Neural cell (in vitro differentiated cells): ENCODE results near the gene ENTPD2. TPM values are rescaled to one million over a fixed set of nuclear protein-coding genes. Genes with fewer than 3 reads are reported as not detected.

Experiments
- H2AFZ ChIP-seq: fragments of 200-600, 300-800 bp; sonication (generic), shearing (Covaris generic); 2 replicates; pipeline ENCODE4 v1.6.0; 2014; ENCODE audit warnings: low read depth, mild to moderate bottlenecking, antibody characterized with exemption, low read length, moderate library complexity
- H3F3A ChIP-seq: fragments of 200-600 bp; shearing (Covaris generic); 2 replicates; pipeline ENCODE4 v1.6.1; 2016; ENCODE audit warnings: mild to moderate bottlenecking, moderate library complexity, mixed read lengths, antibody characterized with exemption, low read length; ENCODE audit not compliant: insufficient read depth, poor library complexity, severe bottlenecking
- H3K27ac ChIP-seq: fragments of 200-600, 300-800 bp; sonication (generic), shearing (Covaris generic); 2 replicates; pipeline ENCODE4 v1.5.1; 2014; ENCODE audit warnings: mild to moderate bottlenecking, low read length, moderate library complexity
- H3K27me3 ChIP-seq: fragments of 300-800, 200-600 bp; sonication (generic), shearing (Covaris generic); 2 replicates; pipeline ENCODE4 v1.6.0; 2014; ENCODE audit warnings: mild to moderate bottlenecking, low read depth, low read length, moderate library complexity; ENCODE audit not compliant: insufficient read depth
- H3K36me3 ChIP-seq: fragments of 300-800, 200-600 bp; sonication (generic), shearing (Covaris generic); 2 replicates; pipeline ENCODE4 v1.5.1; 2014; ENCODE audit warnings: mild to moderate bottlenecking, antibody characterized with exemption, low read length, moderate library complexity; ENCODE audit not compliant: insufficient read depth
- H3K4me2 ChIP-seq: fragments of 300-800, 200-600 bp; sonication (generic), shearing (Covaris generic); 2 replicates; pipeline ENCODE4 v1.6.0; 2014; ENCODE audit warnings: mild to moderate bottlenecking, low read length
- H3K4me3 ChIP-seq: fragments of 300-800, 200-600 bp; sonication (generic), shearing (Covaris generic); 2 replicates; pipeline ENCODE4 v1.5.1; 2014; ENCODE audit warnings: mild to moderate bottlenecking, low read length, moderate library complexity
- H3K79me2 ChIP-seq: fragments of 200-600 bp; shearing (Covaris generic); replicated peaks from 2 replicates; pipeline ENCODE4 v1.6.0; 2014; ENCODE audit warnings: mild to moderate bottlenecking, low read length, moderate library complexity; ENCODE audit not compliant: insufficient read depth
- H3K9ac ChIP-seq: fragments of 300-800, 200-600 bp; sonication (generic), shearing (Covaris generic); 2 replicates; pipeline ENCODE4 v1.6.1; 2016; ENCODE audit warnings: mild to moderate bottlenecking, low read length, mixed read lengths
- H3K9me2 ChIP-seq: fragments of 200-600 bp; shearing (Covaris generic); 2 replicates; pipeline ENCODE4 v1.6.1; 2016; ENCODE audit warnings: mild to moderate bottlenecking, low read length, mixed read lengths; ENCODE audit not compliant: insufficient read depth
- H3K9me3 ChIP-seq: fragments of 200-600, 300-800 bp; sonication (generic), shearing (Covaris generic); 2 replicates; pipeline ENCODE4 v1.6.1; 2016; ENCODE audit warnings: mild to moderate bottlenecking, mixed run types, low read length, moderate library complexity, mixed read lengths
- H4K20me1 ChIP-seq: fragments of 200-600 bp; shearing (Covaris generic); 2 replicates; pipeline ENCODE4 v1.6.1; 2016; ENCODE audit warnings: mild to moderate bottlenecking, mixed run types; ENCODE audit not compliant: insufficient read depth
- EP300 ChIP-seq: fragments of 450-650 bp; conservative IDR thresholded peaks from 2 replicates; pipeline ENCODE4 v1.6.1; 2014; ENCODE audit warnings: antibody characterized with exemption, mild to moderate bottlenecking, moderate library complexity; ENCODE audit not compliant: poor library complexity, severe bottlenecking
- EZH2 ChIP-seq: fragments of 200-600, 300-800 bp; shearing (Covaris generic), sonication (generic); IDR thresholded peaks from 2 replicates; pipeline ENCODE4 v1.6.1; 2014; ENCODE audit warnings: antibody characterized with exemption, low read length, borderline replicate concordance, mild to moderate bottlenecking; ENCODE audit not compliant: insufficient read depth, poor library complexity, severe bottlenecking
- MXI1 ChIP-seq: fragments of 450-650 bp; conservative IDR thresholded peaks from 2 replicates; pipeline ENCODE4 v1.6.1; 2014; ENCODE audit warnings: antibody characterized with exemption, mild to moderate bottlenecking; ENCODE audit not compliant: poor library complexity, severe bottlenecking
- POLR2AphosphoS5 ChIP-seq: IDR thresholded peaks from 2 replicates; pipeline ENCODE4 v1.6.1; 2012
- RAD21 ChIP-seq: fragments of 450-650 bp; conservative IDR thresholded peaks from 2 replicates; pipeline ENCODE4 v1.6.1; 2014; ENCODE audit warnings: antibody characterized with exemption, mild to moderate bottlenecking, moderate library complexity
- REST ChIP-seq: IDR thresholded peaks from 2 replicates; pipeline ENCODE4 v1.6.1; 2012; ENCODE audit warnings: borderline replicate concordance
- SMC3 ChIP-seq: fragments of 450-650 bp; conservative IDR thresholded peaks from 2 replicates; pipeline ENCODE4 v1.6.1; 2014; ENCODE audit warnings: antibody characterized with exemption, mild to moderate bottlenecking, moderate library complexity; ENCODE audit not compliant: poor library complexity
- TAF1 ChIP-seq: IDR thresholded peaks from 2 replicates; pipeline ENCODE4 v1.6.1; 2012; ENCODE audit warnings: low read depth
- polyA plus RNA-seq: library from polyadenylated mRNA; depleted of rRNA; stranded (reverse); fragments of >200 nt; gene quantifications from 2 replicates; pipeline ENCODE4 v1.2.3, GENCODE V29; 2014
- TF ChIP-seq, protein P1 (sequence below): fragments of 450-650 bp; IDR thresholded peaks from 2 replicates; pipeline ENCODE4 v1.5.1; 2014; ENCODE audit warnings: antibody characterized with exemption, mild to moderate bottlenecking, moderate library complexity; ENCODE audit not compliant: poor library complexity, severe bottlenecking

ENTPD2 gene
- polyA plus RNA-seq, 1 donor from 2014 or later: not detected

GRCh38 chr9:137007108-137007815 is 46.6 kb downstream of the ENTPD2 start:
- Histone ChIP-seq H3K36me3 (no peaks in the 10 kb centered on the region), H2AFZ (no peak overlapping the region), H4K20me1 (no peaks in the 10 kb centered on the region), H3K9me2 (no peaks in the 10 kb centered on the region), H3K4me3 (no peak overlapping the region), H3K79me2 (no peaks in the 10 kb centered on the region), H3K9ac (no peak overlapping the region), H3K27me3 (no peaks in the 10 kb centered on the region), H3F3A (no peaks in the 10 kb centered on the region), H3K27ac (no peak overlapping the region), H3K9me3 (no peaks in the 10 kb centered on the region), H3K4me2 (no peak overlapping the region)
- TF ChIP-seq POLR2AphosphoS5 (no peak), TAF1 (no peak), SMC3 (no peak), MXI1 (no peak), EZH2 (no peak), REST (no peak)
- TF ChIP-seq, protein P1, sequence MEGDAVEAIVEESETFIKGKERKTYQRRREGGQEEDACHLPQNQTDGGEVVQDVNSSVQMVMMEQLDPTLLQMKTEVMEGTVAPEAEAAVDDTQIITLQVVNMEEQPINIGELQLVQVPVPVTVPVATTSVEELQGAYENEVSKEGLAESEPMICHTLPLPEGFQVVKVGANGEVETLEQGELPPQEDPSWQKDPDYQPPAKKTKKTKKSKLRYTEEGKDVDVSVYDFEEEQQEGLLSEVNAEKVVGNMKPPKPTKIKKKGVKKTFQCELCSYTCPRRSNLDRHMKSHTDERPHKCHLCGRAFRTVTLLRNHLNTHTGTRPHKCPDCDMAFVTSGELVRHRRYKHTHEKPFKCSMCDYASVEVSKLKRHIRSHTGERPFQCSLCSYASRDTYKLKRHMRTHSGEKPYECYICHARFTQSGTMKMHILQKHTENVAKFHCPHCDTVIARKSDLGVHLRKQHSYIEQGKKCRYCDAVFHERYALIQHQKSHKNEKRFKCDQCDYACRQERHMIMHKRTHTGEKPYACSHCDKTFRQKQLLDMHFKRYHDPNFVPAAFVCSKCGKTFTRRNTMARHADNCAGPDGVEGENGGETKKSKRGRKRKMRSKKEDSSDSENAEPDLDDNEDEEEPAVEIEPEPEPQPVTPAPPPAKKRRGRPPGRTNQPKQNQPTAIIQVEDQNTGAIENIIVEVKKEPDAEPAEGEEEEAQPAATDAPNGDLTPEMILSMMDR: no peak

DNA sequence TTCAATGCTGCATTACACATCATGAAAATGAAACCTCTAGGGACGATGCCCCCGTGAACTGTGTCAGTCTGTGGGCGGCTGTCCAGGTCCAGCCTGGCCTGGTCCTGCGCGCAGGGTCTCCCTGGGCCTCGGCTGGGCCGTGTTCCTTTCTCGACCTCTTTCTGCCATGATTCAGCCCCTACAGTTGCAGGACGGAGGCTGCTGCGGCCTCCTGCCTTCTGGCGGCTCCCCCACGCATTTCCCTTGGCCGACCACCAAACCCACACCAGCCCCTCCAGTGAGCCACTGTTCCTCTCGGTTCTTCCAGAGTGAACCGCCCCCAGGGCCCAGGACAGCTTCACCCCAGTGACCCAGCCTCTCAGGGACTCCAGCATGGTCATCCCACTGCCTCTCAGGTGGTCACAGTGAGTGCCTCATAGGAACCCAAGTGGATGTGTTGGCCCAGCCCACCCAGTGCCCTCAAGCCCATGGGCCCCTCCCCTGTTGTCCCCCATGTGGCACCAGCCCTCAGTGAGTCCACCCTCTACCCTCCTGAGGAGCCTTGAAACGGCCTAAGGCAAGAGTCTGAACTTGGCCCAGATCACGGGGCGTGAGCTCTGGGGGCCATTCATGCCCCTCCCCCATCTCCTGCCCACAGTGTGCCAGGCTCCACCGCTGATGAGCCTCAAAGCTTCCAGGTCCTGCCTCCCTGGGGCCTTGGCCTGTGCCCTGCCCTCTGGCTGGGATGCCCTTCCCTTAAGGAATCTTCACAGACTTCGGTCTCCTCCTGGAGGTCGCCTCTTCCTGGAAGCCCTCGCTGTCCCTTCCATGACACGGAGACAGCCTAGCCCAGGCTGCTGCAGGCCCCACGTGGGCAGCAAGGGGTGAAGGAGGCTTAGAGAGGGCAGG is 47.5 kb downstream of the ENTPD2 start:
- Histone ChIP-seq H3K9me3 (no peaks in the 10 kb centered on the region), H3K4me2 (no peak overlapping the region), H3K9me2 (no peaks in the 10 kb centered on the region), H3K36me3 (no peaks in the 10 kb centered on the region), H2AFZ (no peak overlapping the region), H4K20me1 (no peaks in the 10 kb centered on the region), H3K9ac (no peak overlapping the region), H3K27me3 (no peaks in the 10 kb centered on the region), H3K27ac (no peak overlapping the region), H3K79me2 (no peaks in the 10 kb centered on the region), H3K4me3 (no peak overlapping the region), H3F3A (no peaks in the 10 kb centered on the region)
- TF ChIP-seq RAD21 (no peak), SMC3 (no peak), MXI1 (no peak), EP300 (no peak), REST (no peak), TAF1 (no peak), EZH2 (no peak)
- TF ChIP-seq, protein P1: no peak
